Measurements from ENCODE around the gene NXPH4. TPM values are rescaled to one million over a fixed set of nuclear protein-coding genes. Genes with fewer than 3 reads are reported as not detected.
A peak's percentile ranks its signal among the peaks of the same experiment; 100 is the strongest.

Gene NXPH4
- total RNA-seq, 4 donors from 2014 or later = 18.4 to 21.3 (median 19.9) TPM

- DNase-seq (ENCODE audit: low spot score in 2 of 2) = no peak
- intact Hi-C loops (cut with DNase I; ENCODE audit: low total_unique reads) = no loop called here
- TF ChIP-seq POLR2A (IDR thresholded peaks at IDR 0.05) (no peak), CTCF (IDR thresholded peaks at IDR 0.05) (no peak)
- WGBS, 2 donors = 31 to 37% methylated on average over 29 to 30 of the region's 35 CpGs
- H3K4me3 ChIP-seq (ENCODE audit: low read depth, poor library complexity, severe bottlenecking) = no peak overlapping the region
Measured at GRCh38 chr12:57226588-57227314, 10.2 kb downstream of the NXPH4 start.

GRCh38 chr12:57227315-57228115 lies 10.9 kb downstream of the NXPH4 start:
- no peak for DNase-seq (ENCODE audit: low spot score in 2 of 2)
- no peak overlapping the region for H3K4me3 ChIP-seq (ENCODE audit: low read depth, poor library complexity, severe bottlenecking)
- intact Hi-C loops (cut with DNase I; ENCODE audit: low total_unique reads) = no loop called here
- TF ChIP-seq POLR2A (IDR thresholded peaks at IDR 0.05) = no peak
- no peak for TF ChIP-seq CTCF (IDR thresholded peaks at IDR 0.05)
- 61 to 66% methylated on average over 7 of the region's 8 CpGs for whole genome bisulfite sequencing, 2 donors

- H3K4me3 ChIP-seq (ENCODE audit: low read depth, poor library complexity, severe bottlenecking) = peak overlapping the region; percentile 49
- TF ChIP-seq CTCF (IDR thresholded peaks at IDR 0.05) = no peak
- no peak for TF ChIP-seq POLR2A (IDR thresholded peaks at IDR 0.05)
- intact Hi-C loops (cut with DNase I; ENCODE audit: low total_unique reads) = no loop called here
- 12 to 16% methylated on average over 9 of the region's 9 CpGs for WGBS, 2 donors
- no peak for DNase-seq (ENCODE audit: low spot score in 2 of 2)
Measured at GRCh38 chr12:57229046-57229633, 12.5 kb downstream of the NXPH4 start.

- intact Hi-C loops (cut with DNase I; ENCODE audit: low total_unique reads) = no loop called here
- WGBS, 2 donors = 1 to 2% methylated on average over 37 to 42 of the region's 42 CpGs
- no peak for TF ChIP-seq CTCF (IDR thresholded peaks at IDR 0.05)
- TF ChIP-seq POLR2A (IDR thresholded peaks at IDR 0.05) = no peak
- H3K4me3 ChIP-seq (ENCODE audit: low read depth, poor library complexity, severe bottlenecking) = peak within 1 kb of the TSS; percentile 49
- DNase-seq (ENCODE audit: low spot score in 2 of 2) = peak; percentile 91 to 98
Measured at GRCh38 chr12:57229634-57230380, 13.2 kb downstream of the NXPH4 start, which contains the start of gene SHMT2. SHMT2 (plus strand) TSS chr12:57229711; CDS start chr12:57229779, 68 bp downstream.

- H3K4me3 ChIP-seq (ENCODE audit: low read depth, poor library complexity, severe bottlenecking) = peak overlapping the region; percentile 49
- no peak for TF ChIP-seq POLR2A (IDR thresholded peaks at IDR 0.05)
- TF ChIP-seq CTCF (IDR thresholded peaks at IDR 0.05) = no peak
- 39 to 51% methylated on average over 10 of the region's 10 CpGs for WGBS, 2 donors
- DNase-seq (ENCODE audit: low spot score in 2 of 2) = no peak
- intact Hi-C loops (cut with DNase I; ENCODE audit: low total_unique reads) = no loop called here
Measured at GRCh38 chr12:57230381-57231155, 14.0 kb downstream of the NXPH4 start.
